Right lobe of liver (tissue), 4 donors: ENCODE results near the gene ZNF467.

Experiments used
- POLR2A ChIP-seq: fragments of 450-650 bp; IDR thresholded peaks from one replicate; pipeline ENCODE4 v1.6.1; 2017; ENCODE audit warnings: antibody characterized with exemption, mild to moderate bottlenecking
- TF ChIP-seq, protein P1 (sequence below), 4 donors: fragments of 200-600 bp in 3 of 4; fragments of 450-650 bp in 1 of 4; IDR thresholded peaks; one replicate each; pipeline versions ENCODE4 v1.5.1 to v1.8.0; 2016 to 2022; ENCODE audit warnings: antibody characterized with exemption in 4 of 4, mild to moderate bottlenecking in 2 of 4
- donor health status: DM: no; HTN: no; CAD: no.
- donor health status: DM: no; HTN: no; CAD: no.
- donor health status: DM: no; HTN: yes; CAD: no.

DNA sequence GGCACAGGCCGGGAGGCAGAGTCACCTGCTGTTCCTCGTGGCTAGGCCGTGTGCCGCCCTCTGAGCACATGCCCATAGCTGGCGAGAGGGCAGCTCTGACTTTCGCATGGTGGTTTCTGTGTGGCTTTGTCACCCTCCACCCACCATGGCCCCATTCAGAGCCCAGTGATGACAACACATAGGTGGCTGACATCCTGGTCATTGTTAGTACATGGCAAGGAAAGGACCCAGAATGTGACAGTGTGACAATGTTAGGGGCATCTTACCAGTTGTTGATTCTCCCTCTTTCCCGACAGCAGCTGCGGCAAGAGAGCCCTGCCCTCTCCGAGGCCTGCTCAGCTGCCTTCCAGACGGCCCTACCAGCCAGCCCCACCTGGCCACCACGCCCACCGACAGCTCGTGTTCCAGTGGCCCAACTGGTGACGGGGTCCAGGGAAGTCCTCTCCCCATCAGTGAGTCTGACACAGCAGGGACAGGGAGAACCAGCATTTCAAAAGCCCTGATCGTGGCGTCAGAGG lies 52.2 kb downstream of the ZNF467 start:
- TF ChIP-seq, protein P1, sequence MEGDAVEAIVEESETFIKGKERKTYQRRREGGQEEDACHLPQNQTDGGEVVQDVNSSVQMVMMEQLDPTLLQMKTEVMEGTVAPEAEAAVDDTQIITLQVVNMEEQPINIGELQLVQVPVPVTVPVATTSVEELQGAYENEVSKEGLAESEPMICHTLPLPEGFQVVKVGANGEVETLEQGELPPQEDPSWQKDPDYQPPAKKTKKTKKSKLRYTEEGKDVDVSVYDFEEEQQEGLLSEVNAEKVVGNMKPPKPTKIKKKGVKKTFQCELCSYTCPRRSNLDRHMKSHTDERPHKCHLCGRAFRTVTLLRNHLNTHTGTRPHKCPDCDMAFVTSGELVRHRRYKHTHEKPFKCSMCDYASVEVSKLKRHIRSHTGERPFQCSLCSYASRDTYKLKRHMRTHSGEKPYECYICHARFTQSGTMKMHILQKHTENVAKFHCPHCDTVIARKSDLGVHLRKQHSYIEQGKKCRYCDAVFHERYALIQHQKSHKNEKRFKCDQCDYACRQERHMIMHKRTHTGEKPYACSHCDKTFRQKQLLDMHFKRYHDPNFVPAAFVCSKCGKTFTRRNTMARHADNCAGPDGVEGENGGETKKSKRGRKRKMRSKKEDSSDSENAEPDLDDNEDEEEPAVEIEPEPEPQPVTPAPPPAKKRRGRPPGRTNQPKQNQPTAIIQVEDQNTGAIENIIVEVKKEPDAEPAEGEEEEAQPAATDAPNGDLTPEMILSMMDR (IDR thresholded peaks at IDR 0.05) = no peak
- no peak for TF ChIP-seq POLR2A
